ENCODE measurements around the gene MED9. TPM values are rescaled to one million over a fixed set of nuclear protein-coding genes. Genes with fewer than 3 reads are reported as not detected.

The MED9 gene
- polyA plus RNA-seq, 1 donor from 2014 or later, result 25.1 TPM

GRCh38 chr17:17466511-17466910, 10.3 kb upstream of the MED9 start:
- H3K36me3 ChIP-seq (ENCODE audit: insufficient read depth, low read length), result no peaks in the 10 kb centered on the region
- no peak overlapping the region for H2AFZ ChIP-seq (ENCODE audit: low read depth, low read length)
- H3K4me2 ChIP-seq (ENCODE audit: low read length), result no peak overlapping the region
- no peaks in the 10 kb centered on the region for H3K27me3 ChIP-seq (ENCODE audit: insufficient read depth, low read depth, low read length)
- H3K9me3 ChIP-seq (ENCODE audit: low read length), result no peaks in the 10 kb centered on the region
- H3K79me2 ChIP-seq (replicated peaks; ENCODE audit: insufficient read depth, low read length), result no peaks in the 10 kb centered on the region
- H3F3A ChIP-seq (ENCODE audit: insufficient read depth, low read length, poor library complexity, severe bottlenecking), result no peaks in the 10 kb centered on the region
- no peak overlapping the region for H3K27ac ChIP-seq (ENCODE audit: low read length)
- H3K4me3 ChIP-seq (ENCODE audit: low read length), result no peak overlapping the region
- TF ChIP-seq EZH2 (IDR thresholded peaks at IDR 0.05; ENCODE audit: borderline replicate concordance, insufficient read depth, low read length, poor library complexity, severe bottlenecking) (no peak), EP300 (conservative IDR thresholded peaks at IDR 0.05; ENCODE audit: poor library complexity, severe bottlenecking) (no peak), RAD21 (conservative IDR thresholded peaks at IDR 0.05) (no peak), MXI1 (conservative IDR thresholded peaks at IDR 0.05; ENCODE audit: poor library complexity, severe bottlenecking) (no peak), SMC3 (conservative IDR thresholded peaks at IDR 0.05; ENCODE audit: poor library complexity) (no peak), TAF1 (IDR thresholded peaks at IDR 0.05; ENCODE audit: low read depth) (no peak), POLR2AphosphoS5 (IDR thresholded peaks at IDR 0.05) (no peak)
- TF ChIP-seq, protein P1, sequence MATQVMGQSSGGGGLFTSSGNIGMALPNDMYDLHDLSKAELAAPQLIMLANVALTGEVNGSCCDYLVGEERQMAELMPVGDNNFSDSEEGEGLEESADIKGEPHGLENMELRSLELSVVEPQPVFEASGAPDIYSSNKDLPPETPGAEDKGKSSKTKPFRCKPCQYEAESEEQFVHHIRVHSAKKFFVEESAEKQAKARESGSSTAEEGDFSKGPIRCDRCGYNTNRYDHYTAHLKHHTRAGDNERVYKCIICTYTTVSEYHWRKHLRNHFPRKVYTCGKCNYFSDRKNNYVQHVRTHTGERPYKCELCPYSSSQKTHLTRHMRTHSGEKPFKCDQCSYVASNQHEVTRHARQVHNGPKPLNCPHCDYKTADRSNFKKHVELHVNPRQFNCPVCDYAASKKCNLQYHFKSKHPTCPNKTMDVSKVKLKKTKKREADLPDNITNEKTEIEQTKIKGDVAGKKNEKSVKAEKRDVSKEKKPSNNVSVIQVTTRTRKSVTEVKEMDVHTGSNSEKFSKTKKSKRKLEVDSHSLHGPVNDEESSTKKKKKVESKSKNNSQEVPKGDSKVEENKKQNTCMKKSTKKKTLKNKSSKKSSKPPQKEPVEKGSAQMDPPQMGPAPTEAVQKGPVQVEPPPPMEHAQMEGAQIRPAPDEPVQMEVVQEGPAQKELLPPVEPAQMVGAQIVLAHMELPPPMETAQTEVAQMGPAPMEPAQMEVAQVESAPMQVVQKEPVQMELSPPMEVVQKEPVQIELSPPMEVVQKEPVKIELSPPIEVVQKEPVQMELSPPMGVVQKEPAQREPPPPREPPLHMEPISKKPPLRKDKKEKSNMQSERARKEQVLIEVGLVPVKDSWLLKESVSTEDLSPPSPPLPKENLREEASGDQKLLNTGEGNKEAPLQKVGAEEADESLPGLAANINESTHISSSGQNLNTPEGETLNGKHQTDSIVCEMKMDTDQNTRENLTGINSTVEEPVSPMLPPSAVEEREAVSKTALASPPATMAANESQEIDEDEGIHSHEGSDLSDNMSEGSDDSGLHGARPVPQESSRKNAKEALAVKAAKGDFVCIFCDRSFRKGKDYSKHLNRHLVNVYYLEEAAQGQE (IDR thresholded peaks at IDR 0.05; ENCODE audit: borderline replicate concordance), result no peak
- TF ChIP-seq, protein P2, sequence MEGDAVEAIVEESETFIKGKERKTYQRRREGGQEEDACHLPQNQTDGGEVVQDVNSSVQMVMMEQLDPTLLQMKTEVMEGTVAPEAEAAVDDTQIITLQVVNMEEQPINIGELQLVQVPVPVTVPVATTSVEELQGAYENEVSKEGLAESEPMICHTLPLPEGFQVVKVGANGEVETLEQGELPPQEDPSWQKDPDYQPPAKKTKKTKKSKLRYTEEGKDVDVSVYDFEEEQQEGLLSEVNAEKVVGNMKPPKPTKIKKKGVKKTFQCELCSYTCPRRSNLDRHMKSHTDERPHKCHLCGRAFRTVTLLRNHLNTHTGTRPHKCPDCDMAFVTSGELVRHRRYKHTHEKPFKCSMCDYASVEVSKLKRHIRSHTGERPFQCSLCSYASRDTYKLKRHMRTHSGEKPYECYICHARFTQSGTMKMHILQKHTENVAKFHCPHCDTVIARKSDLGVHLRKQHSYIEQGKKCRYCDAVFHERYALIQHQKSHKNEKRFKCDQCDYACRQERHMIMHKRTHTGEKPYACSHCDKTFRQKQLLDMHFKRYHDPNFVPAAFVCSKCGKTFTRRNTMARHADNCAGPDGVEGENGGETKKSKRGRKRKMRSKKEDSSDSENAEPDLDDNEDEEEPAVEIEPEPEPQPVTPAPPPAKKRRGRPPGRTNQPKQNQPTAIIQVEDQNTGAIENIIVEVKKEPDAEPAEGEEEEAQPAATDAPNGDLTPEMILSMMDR (IDR thresholded peaks at IDR 0.05; ENCODE audit: poor library complexity, severe bottlenecking), result no peak
- H3K9me2 ChIP-seq (ENCODE audit: insufficient read depth, low read length), result no peaks in the 10 kb centered on the region
- no peak overlapping the region for H3K9ac ChIP-seq (ENCODE audit: low read length)
- no peaks in the 10 kb centered on the region for H4K20me1 ChIP-seq (ENCODE audit: insufficient read depth)

DNA sequence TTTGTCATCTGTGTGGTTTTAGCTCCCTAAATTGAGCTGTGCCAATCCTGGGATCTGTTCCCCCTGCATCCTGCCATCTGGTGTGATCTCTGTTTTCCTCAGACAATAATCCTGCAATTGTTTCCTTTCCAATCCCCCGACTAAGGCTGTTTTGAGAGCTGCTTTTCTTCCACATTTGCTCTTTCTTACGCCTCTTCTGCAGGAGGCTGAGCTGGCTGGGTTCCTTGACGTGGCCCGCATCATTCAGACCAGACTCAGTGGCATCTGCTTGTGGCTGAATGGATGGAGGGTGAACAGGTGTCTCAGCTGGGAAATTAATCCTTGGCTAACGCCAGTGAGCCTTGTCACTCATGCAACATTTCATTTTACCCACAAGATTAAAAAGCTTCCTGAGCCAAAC, 9.8 kb upstream of the MED9 start:
- Histone ChIP-seq H4K20me1 (ENCODE audit: insufficient read depth) (no peaks in the 10 kb centered on the region), H2AFZ (ENCODE audit: low read depth, low read length) (no peak overlapping the region), H3K4me3 (ENCODE audit: low read length) (no peak overlapping the region), H3K9me3 (ENCODE audit: low read length) (no peaks in the 10 kb centered on the region), H3K27ac (ENCODE audit: low read length) (no peak overlapping the region), H3F3A (ENCODE audit: insufficient read depth, low read length, poor library complexity, severe bottlenecking) (no peaks in the 10 kb centered on the region), H3K4me2 (ENCODE audit: low read length) (no peak overlapping the region), H3K9ac (ENCODE audit: low read length) (no peak overlapping the region), H3K9me2 (ENCODE audit: insufficient read depth, low read length) (no peaks in the 10 kb centered on the region), H3K27me3 (ENCODE audit: insufficient read depth, low read depth, low read length) (no peaks in the 10 kb centered on the region), H3K36me3 (ENCODE audit: insufficient read depth, low read length) (no peaks in the 10 kb centered on the region), H3K79me2 (replicated peaks; ENCODE audit: insufficient read depth, low read length) (no peaks in the 10 kb centered on the region)
- no peak for TF ChIP-seq POLR2AphosphoS5 (IDR thresholded peaks at IDR 0.05)
- TF ChIP-seq, protein P1 (IDR thresholded peaks at IDR 0.05; ENCODE audit: borderline replicate concordance), result no peak
- TF ChIP-seq EP300 (conservative IDR thresholded peaks at IDR 0.05; ENCODE audit: poor library complexity, severe bottlenecking), result no peak
- no peak for TF ChIP-seq SMC3 (conservative IDR thresholded peaks at IDR 0.05; ENCODE audit: poor library complexity)
- TF ChIP-seq RAD21 (conservative IDR thresholded peaks at IDR 0.05), result no peak
- TF ChIP-seq, protein P2 (IDR thresholded peaks at IDR 0.05; ENCODE audit: poor library complexity, severe bottlenecking), result no peak
- no peak for TF ChIP-seq TAF1 (IDR thresholded peaks at IDR 0.05; ENCODE audit: low read depth)
- TF ChIP-seq MXI1 (conservative IDR thresholded peaks at IDR 0.05; ENCODE audit: poor library complexity, severe bottlenecking), result no peak
- TF ChIP-seq EZH2 (IDR thresholded peaks at IDR 0.05; ENCODE audit: borderline replicate concordance, insufficient read depth, low read length, poor library complexity, severe bottlenecking), result no peak

Data from neural cell (in vitro differentiated cells).